Nephron progenitor cell (in vitro differentiated cells): ENCODE measurements around the gene EPB41.
"Not testable (repeated sequence)": the region's sequence is repeated elsewhere in the genome, so short reads cannot be mapped to it uniquely, and the experiment has no call there.

ENCODE experiments used
- DNase-seq: peaks from one replicate; pipeline ENCODE4 v3.0.0; 2021
- H3K27ac Mint-ChIP-seq: 2 replicates; pipeline ENCODE4 v1.8.0; 2021; ENCODE audit warnings: mild to moderate bottlenecking, moderate library complexity, mixed read lengths
- H3K27me3 Mint-ChIP-seq: 2 replicates; pipeline ENCODE4 v1.8.0; 2021; ENCODE audit warnings: mild to moderate bottlenecking, low read depth, mixed read lengths; ENCODE audit not compliant: poor library complexity
- H3K36me3 Mint-ChIP-seq: 2 replicates; pipeline ENCODE4 v1.8.0; 2021; ENCODE audit warnings: low read depth, mixed read lengths
- H3K4me1 Mint-ChIP-seq: 2 replicates; pipeline ENCODE4 v1.8.0; 2021; ENCODE audit warnings: mixed read lengths
- H3K4me3 Mint-ChIP-seq: 2 replicates; pipeline ENCODE4 v1.8.0; 2021; ENCODE audit warnings: mild to moderate bottlenecking, moderate library complexity, mixed read lengths
- H3K9me3 Mint-ChIP-seq: 2 replicates; pipeline ENCODE4 v1.8.0; 2021; ENCODE audit warnings: mild to moderate bottlenecking, moderate library complexity, mixed read lengths
- TF ChIP-seq, protein P1 (sequence below): fragments of 200-600 bp; sonication (generic); IDR thresholded peaks from 2 replicates; pipeline ENCODE4 v1.5.0; 2021; ENCODE audit warnings: antibody characterized with exemption

The EPB41 gene

DNA sequence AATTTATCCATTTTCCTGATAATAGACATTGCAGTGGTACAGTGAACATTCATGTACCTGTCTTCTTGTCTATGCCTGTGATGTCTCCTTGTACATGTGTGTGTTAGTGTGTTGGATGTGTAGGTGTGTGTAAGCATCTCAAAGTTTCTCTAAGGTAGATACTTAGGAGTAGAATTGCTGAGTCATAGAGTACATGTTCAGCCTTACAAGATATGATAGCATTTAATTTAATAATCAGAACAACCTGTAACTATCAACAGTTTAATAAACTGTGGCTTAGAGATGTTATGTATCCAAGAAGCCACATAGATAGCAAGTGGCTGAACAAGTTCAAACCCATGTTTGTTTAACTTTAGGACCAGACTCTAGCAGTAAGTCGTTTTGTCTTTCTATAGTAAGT, 35.6 kb downstream of the EPB41 start:
- TF ChIP-seq, protein P1, sequence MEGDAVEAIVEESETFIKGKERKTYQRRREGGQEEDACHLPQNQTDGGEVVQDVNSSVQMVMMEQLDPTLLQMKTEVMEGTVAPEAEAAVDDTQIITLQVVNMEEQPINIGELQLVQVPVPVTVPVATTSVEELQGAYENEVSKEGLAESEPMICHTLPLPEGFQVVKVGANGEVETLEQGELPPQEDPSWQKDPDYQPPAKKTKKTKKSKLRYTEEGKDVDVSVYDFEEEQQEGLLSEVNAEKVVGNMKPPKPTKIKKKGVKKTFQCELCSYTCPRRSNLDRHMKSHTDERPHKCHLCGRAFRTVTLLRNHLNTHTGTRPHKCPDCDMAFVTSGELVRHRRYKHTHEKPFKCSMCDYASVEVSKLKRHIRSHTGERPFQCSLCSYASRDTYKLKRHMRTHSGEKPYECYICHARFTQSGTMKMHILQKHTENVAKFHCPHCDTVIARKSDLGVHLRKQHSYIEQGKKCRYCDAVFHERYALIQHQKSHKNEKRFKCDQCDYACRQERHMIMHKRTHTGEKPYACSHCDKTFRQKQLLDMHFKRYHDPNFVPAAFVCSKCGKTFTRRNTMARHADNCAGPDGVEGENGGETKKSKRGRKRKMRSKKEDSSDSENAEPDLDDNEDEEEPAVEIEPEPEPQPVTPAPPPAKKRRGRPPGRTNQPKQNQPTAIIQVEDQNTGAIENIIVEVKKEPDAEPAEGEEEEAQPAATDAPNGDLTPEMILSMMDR, result no peak
- Mint-ChIP-seq H3K27me3 (peaks cover 4% of the 10 kb centered on the region), H3K36me3 (peaks cover 6% of the 10 kb centered on the region), H3K9me3 (peaks cover 9% of the 10 kb centered on the region), H3K27ac (peak overlapping the region; percentile 4), H3K4me1 (peaks cover 5% of the 10 kb centered on the region), H3K4me3 (no peak overlapping the region)
- DNase-seq, result no peak

GRCh38 chr1:28950449-28950848, 36.1 kb downstream of the EPB41 start:
- no peak for DNase-seq
- H3K27me3 Mint-ChIP-seq, result peaks cover 4% of the 10 kb centered on the region
- peaks cover 6% of the 10 kb centered on the region for H3K4me1 Mint-ChIP-seq
- peak overlapping the region; percentile 76 for H3K27ac Mint-ChIP-seq
- no peak overlapping the region for H3K4me3 Mint-ChIP-seq
- peaks cover 6% of the 10 kb centered on the region for H3K36me3 Mint-ChIP-seq
- TF ChIP-seq, protein P1, result no peak
- peaks cover 9% of the 10 kb centered on the region for H3K9me3 Mint-ChIP-seq

DNA sequence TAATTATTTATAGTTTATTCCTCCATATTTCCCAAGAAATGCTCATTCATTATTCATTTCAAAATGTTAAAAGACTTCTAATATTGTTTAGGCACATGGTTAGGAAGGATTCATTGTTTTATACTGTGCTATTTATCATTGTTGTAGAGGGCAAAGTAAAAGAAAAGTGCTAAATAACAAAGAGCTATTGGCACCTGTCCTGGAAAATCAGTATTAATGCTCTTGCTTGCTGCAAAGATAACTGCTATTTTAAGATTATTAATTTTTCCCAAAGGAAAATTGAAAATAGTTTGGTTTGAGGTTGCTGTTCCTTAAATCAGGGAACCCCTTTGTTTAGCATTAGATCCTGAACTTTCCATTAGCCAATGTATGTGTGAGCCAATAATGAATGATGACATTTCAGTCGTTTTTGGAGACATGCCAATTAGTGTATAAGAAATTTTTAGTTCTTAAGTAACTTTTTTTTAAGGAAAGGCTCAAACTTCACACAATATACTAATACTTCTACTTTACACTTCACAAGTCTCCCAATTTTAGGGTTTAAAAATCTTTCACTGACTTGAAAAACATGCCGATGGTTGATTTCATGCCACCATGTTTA, 39.9 kb downstream of the EPB41 start:
- Mint-ChIP-seq H3K27me3 (peaks cover 4% of the 10 kb centered on the region), H3K4me1 (peaks cover 20% of the 10 kb centered on the region), H3K36me3 (no peaks in the 10 kb centered on the region), H3K9me3 (no peaks in the 10 kb centered on the region), H3K4me3 (no peak overlapping the region), H3K27ac (no peak overlapping the region)
- DNase-seq, result no peak
- TF ChIP-seq, protein P1, result no peak

DNA sequence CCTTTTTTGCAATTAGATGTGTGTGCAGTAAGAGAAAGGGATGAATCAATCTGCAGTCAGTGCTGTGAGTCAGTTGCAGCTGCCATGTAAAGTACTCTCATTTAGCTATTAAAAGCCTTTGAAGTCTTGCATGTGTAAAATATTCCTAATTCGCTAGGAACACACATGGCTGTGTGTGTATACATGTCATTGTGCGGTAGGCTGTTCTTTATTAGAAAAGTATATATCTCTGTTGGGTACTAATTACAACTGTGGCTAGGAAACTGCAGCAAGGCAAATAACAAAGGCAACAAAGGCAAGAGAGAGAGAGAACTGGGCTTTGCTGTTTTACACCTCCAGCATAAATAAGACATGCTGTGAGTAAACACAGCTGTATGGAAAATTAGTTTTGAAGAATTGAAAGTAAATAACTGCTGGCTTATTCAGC, 41.7 kb downstream of the EPB41 start:
- TF ChIP-seq, protein P1, result no peak
- H3K27ac Mint-ChIP-seq, result no peak overlapping the region
- peaks cover 20% of the 10 kb centered on the region for H3K4me1 Mint-ChIP-seq
- peaks cover 4% of the 10 kb centered on the region for H3K27me3 Mint-ChIP-seq
- H3K36me3 Mint-ChIP-seq, result no peaks in the 10 kb centered on the region
- H3K4me3 Mint-ChIP-seq, result no peak overlapping the region
- no peak for DNase-seq
- H3K9me3 Mint-ChIP-seq, result no peaks in the 10 kb centered on the region

- DNase-seq, H3K36me3 Mint-ChIP-seq, H3K4me3 Mint-ChIP-seq, H3K27me3 Mint-ChIP-seq, H3K9me3 Mint-ChIP-seq: not testable (repeated sequence)
- Mint-ChIP-seq H3K27ac (peak overlapping the region; percentile 27), H3K4me1 (peaks cover 22% of the 10 kb centered on the region)
Observed at GRCh38 chr1:28962114-28962831, 47.9 kb downstream of the EPB41 start.

- Mint-ChIP-seq H3K9me3 (no peaks in the 10 kb centered on the region), H3K27ac (peak overlapping the region; percentile 22), H3K4me3 (no peak overlapping the region), H3K27me3 (no peaks in the 10 kb centered on the region), H3K36me3 (peaks cover 12% of the 10 kb centered on the region), H3K4me1 (peaks cover 12% of the 10 kb centered on the region)
- DNase-seq, result no peak
- TF ChIP-seq, protein P1, result no peak
Observed at GRCh38 chr1:28965271-28965870, 51.0 kb downstream of the EPB41 start.
